Stimulated activated CD4-positive, alpha-beta T cell treated with anti-CD3 and anti-CD28 coated beads, Interleukin-1b, Interleukin-23, amount 100 ng/mL, for 24 hours (primary cell): ENCODE measurements around the gene IRAK1BP1.
"Not testable (repeated sequence)": the region's sequence is repeated elsewhere in the genome, so short reads cannot be mapped to it uniquely, and the experiment has no call there.

Source experiments
- DNase-seq, 4 experiments: peaks; one replicate each; pipeline ENCODE4 v3.0.0-alpha.2; 2020; ENCODE audit warnings: low read depth in 4 of 4, low spot score in 1 of 4

Gene IRAK1BP1

GRCh38 chr6:78883651-78884050, 16.3 kb downstream of the IRAK1BP1 start:
- DNase-seq, result no peak

GRCh38 chr6:78889901-78890300, 22.6 kb downstream of the IRAK1BP1 start:
- DNase-seq, result not testable (repeated sequence)

GRCh38 chr6:78896227-78896626, 28.9 kb downstream of the IRAK1BP1 start:
- DNase-seq, result no peak

GRCh38 chr6:78908621-78909020, 41.3 kb downstream of the IRAK1BP1 start:
- DNase-seq, result no peak

- DNase-seq, result no peak
These were observed 42.0 kb downstream of the IRAK1BP1 start for GRCh38 chr6:78909391-78909790.

- no peak for DNase-seq
These were observed 42.7 kb downstream of the IRAK1BP1 start for GRCh38 chr6:78910010-78910409.

- DNase-seq, result peak in 1 of 4 experiments; percentile 16
These were observed 43.3 kb downstream of the IRAK1BP1 start for GRCh38 chr6:78910591-78911171.

GRCh38 chr6:78911218-78911940, 44.0 kb downstream of the IRAK1BP1 start:
- no peak for DNase-seq

- no peak for DNase-seq
These were observed 49.1 kb downstream of the IRAK1BP1 start for GRCh38 chr6:78916411-78916810.

GRCh38 chr6:78917788-78918187, 50.4 kb downstream of the IRAK1BP1 start:
- DNase-seq, result no peak

- DNase-seq, result not testable (repeated sequence)
These were observed 53.8 kb downstream of the IRAK1BP1 start for GRCh38 chr6:78921168-78921567.

GRCh38 chr6:78925317-78925716, 58.0 kb downstream of the IRAK1BP1 start:
- no peak for DNase-seq

- DNase-seq, result no peak
These were observed 68.2 kb downstream of the IRAK1BP1 start for GRCh38 chr6:78935553-78935952.

GRCh38 chr6:78936515-78936914, 69.2 kb downstream of the IRAK1BP1 start:
- no peak for DNase-seq

GRCh38 chr6:78942446-78942845, 75.1 kb downstream of the IRAK1BP1 start:
- no peak for DNase-seq

- no peak for DNase-seq
These were observed 80.2 kb downstream of the IRAK1BP1 start for GRCh38 chr6:78947529-78947928.

GRCh38 chr6:78947962-78948361, 80.6 kb downstream of the IRAK1BP1 start:
- no peak for DNase-seq

- DNase-seq, result no peak
These were observed 81.4 kb downstream of the IRAK1BP1 start for GRCh38 chr6:78948785-78949184.

GRCh38 chr6:78952362-78952761, 85.0 kb downstream of the IRAK1BP1 start:
- DNase-seq, result no peak
